Measurements from ENCODE around the gene SPRR3. TPM values are rescaled to one million over a fixed set of nuclear protein-coding genes. Genes with fewer than 3 reads are reported as not detected.

The SPRR3 gene
- total RNA-seq, 1 experiment from 2014 or later, result 0.57 TPM

DNA sequence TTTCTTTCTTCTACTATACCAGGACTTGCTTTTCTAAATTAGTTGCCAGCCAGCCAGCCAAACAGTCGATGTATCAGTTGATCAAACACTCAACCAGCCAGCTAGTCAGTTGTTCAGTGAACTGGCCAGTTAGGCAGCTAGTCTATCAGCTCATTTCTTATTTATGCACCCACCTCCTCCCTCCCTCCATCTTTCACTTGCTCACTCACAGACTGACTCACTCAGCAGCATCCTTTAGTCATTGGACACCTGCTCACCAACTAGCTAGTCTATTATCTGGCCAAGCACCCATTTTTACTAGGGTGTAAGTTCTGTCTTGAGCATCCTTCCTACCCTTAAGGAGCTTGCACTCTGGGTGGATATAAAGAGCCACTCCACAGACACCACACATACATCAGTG is 37.0 kb upstream of the SPRR3 start:
- TF ChIP-seq, protein P1, sequence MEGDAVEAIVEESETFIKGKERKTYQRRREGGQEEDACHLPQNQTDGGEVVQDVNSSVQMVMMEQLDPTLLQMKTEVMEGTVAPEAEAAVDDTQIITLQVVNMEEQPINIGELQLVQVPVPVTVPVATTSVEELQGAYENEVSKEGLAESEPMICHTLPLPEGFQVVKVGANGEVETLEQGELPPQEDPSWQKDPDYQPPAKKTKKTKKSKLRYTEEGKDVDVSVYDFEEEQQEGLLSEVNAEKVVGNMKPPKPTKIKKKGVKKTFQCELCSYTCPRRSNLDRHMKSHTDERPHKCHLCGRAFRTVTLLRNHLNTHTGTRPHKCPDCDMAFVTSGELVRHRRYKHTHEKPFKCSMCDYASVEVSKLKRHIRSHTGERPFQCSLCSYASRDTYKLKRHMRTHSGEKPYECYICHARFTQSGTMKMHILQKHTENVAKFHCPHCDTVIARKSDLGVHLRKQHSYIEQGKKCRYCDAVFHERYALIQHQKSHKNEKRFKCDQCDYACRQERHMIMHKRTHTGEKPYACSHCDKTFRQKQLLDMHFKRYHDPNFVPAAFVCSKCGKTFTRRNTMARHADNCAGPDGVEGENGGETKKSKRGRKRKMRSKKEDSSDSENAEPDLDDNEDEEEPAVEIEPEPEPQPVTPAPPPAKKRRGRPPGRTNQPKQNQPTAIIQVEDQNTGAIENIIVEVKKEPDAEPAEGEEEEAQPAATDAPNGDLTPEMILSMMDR (conservative IDR thresholded peaks at IDR 0.05), result no peak
- no peak for TF ChIP-seq EZH2 (IDR thresholded peaks at IDR 0.05; ENCODE audit: low read depth)
- Histone ChIP-seq H3K9me3 (ENCODE audit: insufficient read depth, low read depth) (no peaks in the 10 kb centered on the region), H2AFZ (no peak overlapping the region), H3K4me3 (no peak overlapping the region), H3K27ac (no peak overlapping the region), H3K36me3 (ENCODE audit: low read depth) (no peaks in the 10 kb centered on the region), H4K20me1 (ENCODE audit: insufficient read depth) (no peaks in the 10 kb centered on the region), H3K9me2 (ENCODE audit: insufficient read depth) (no peaks in the 10 kb centered on the region), H3K4me1 (replicated peaks; ENCODE audit: insufficient read depth) (peaks cover 39% of the 10 kb centered on the region), H3F3A (ENCODE audit: insufficient read depth, low read depth) (peaks cover 15% of the 10 kb centered on the region; the same call in 1 of the 2 replicates), H3K27me3 (ENCODE audit: insufficient read depth, low read depth) (no peaks in the 10 kb centered on the region), H3K4me2 (no peak overlapping the region), H3K79me2 (ENCODE audit: low read depth) (no peaks in the 10 kb centered on the region)
- ChIA-PET POLR2A (ENCODE audit: unreplicated experiment) (no interaction called here), CTCF (no interaction called here)
- BruUV-seq (replicated peaks), result no TSS peak
- intact Hi-C loops (cut with micrococcal nuclease; ENCODE audit: unreplicated experiment), result no loop called here
- peak in 1 of 2 experiments; percentile 52 for DNase-seq

DNA sequence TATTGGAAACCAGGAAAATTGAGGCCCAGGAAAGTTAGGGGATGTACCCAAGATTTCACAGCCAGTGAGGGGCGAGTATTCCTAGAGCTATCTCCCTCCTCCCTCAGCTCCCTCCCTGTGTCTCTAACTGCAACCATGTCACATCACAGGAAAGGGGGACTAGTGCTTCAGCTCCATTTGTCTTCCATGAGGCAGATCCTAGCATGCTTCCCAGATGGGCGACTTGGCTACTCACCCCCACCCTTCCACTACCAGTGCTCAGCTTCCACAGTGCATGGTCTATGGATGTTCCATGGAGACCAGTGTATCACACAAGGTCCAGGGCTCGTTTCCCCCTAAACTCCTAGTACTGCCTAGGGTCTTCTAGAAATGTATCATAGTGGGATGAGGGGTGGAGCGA is 35.7 kb upstream of the SPRR3 start:
- ChIA-PET CTCF (no interaction called here), POLR2A (ENCODE audit: unreplicated experiment) (no interaction called here)
- H2AFZ ChIP-seq, result no peak overlapping the region
- no peak for DNase-seq
- H3K4me3 ChIP-seq, result no peak overlapping the region
- no peak overlapping the region for H3K27ac ChIP-seq
- H3K36me3 ChIP-seq (ENCODE audit: low read depth), result no peaks in the 10 kb centered on the region
- intact Hi-C loops (cut with micrococcal nuclease; ENCODE audit: unreplicated experiment), result no loop called here
- no peaks in the 10 kb centered on the region for H3K27me3 ChIP-seq (ENCODE audit: insufficient read depth, low read depth)
- H3K9me3 ChIP-seq (ENCODE audit: insufficient read depth, low read depth), result no peaks in the 10 kb centered on the region
- no peaks in the 10 kb centered on the region for H3K9me2 ChIP-seq (ENCODE audit: insufficient read depth)
- peaks cover 15% of the 10 kb centered on the region; the same call in 1 of the 2 replicates for H3F3A ChIP-seq (ENCODE audit: insufficient read depth, low read depth)
- no peaks in the 10 kb centered on the region for H3K79me2 ChIP-seq (ENCODE audit: low read depth)
- peaks cover 39% of the 10 kb centered on the region for H3K4me1 ChIP-seq (replicated peaks; ENCODE audit: insufficient read depth)
- no peaks in the 10 kb centered on the region for H4K20me1 ChIP-seq (ENCODE audit: insufficient read depth)
- no peak overlapping the region for H3K4me2 ChIP-seq
- TF ChIP-seq EZH2 (IDR thresholded peaks at IDR 0.05; ENCODE audit: low read depth), result no peak
- TF ChIP-seq, protein P1 (conservative IDR thresholded peaks at IDR 0.05), result no peak
- no TSS peak for BruUV-seq (replicated peaks)

DNA sequence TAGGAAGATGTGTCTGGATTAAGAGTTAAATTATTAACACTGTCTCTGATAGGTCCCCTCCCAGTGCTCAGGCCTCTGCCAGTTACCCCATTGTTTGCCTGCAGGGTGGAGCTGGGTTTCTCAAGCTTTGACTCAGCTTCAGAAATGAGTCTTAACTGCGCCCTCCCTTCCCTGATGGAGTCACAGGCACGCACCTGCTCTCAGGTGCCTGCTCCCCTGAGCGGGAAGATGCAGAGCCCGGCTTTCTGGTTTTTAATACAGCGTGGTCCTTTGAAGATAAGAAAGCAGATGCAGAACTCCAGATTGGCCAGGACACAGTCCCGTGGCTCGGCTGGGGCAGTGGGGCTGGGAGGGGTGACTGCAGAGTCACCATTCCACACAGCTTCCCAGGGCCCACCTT is 34.3 kb upstream of the SPRR3 start:
- DNase-seq, result peak; percentile 64 to 87
- BruUV-seq (replicated peaks), result no TSS peak
- Histone ChIP-seq H3K4me2 (peak overlapping the region; percentile 53), H3F3A (ENCODE audit: insufficient read depth, low read depth) (peaks cover 15% of the 10 kb centered on the region; the same call in 1 of the 2 replicates), H3K9me3 (ENCODE audit: insufficient read depth, low read depth) (no peaks in the 10 kb centered on the region), H3K4me1 (replicated peaks; ENCODE audit: insufficient read depth) (peaks cover 39% of the 10 kb centered on the region), H3K9me2 (ENCODE audit: insufficient read depth) (no peaks in the 10 kb centered on the region), H3K27ac (peak overlapping the region; percentile 2; the same call in 1 of the 2 replicates), H3K27me3 (ENCODE audit: insufficient read depth, low read depth) (no peaks in the 10 kb centered on the region), H4K20me1 (ENCODE audit: insufficient read depth) (no peaks in the 10 kb centered on the region), H2AFZ (no peak overlapping the region), H3K36me3 (ENCODE audit: low read depth) (no peaks in the 10 kb centered on the region), H3K79me2 (ENCODE audit: low read depth) (no peaks in the 10 kb centered on the region), H3K4me3 (no peak overlapping the region)
- intact Hi-C loops (cut with micrococcal nuclease; ENCODE audit: unreplicated experiment), result no loop called here
- CTCF ChIA-PET, result interaction anchor here (0.6 kb wide), 1 partner anchor 33 kb away, joined by 3 read pairs; no protein-coding TSS in a partner anchor
- no peak for TF ChIP-seq EZH2 (IDR thresholded peaks at IDR 0.05; ENCODE audit: low read depth)
- TF ChIP-seq, protein P1 (conservative IDR thresholded peaks at IDR 0.05), result no peak
- POLR2A ChIA-PET (ENCODE audit: unreplicated experiment), result interaction anchor here (0.7 kb wide), 1 partner anchor 1430 kb away, joined by 3 read pairs; no protein-coding TSS in a partner anchor

Measured in PC-9 (cell line).